ENCODE results near the gene MDM1.

The MDM1 gene

GRCh38 chr12:68286396-68286795 is 45.8 kb downstream of the MDM1 start (continued):
- TF ChIP-seq PATZ1 (CRISPR knock-in tag; IDR thresholded peaks at IDR 0.05; ENCODE audit: borderline replicate concordance) (no peak), TSHZ2 (CRISPR knock-in tag; IDR thresholded peaks at IDR 0.05) (no peak), ESRRG (CRISPR knock-in tag; IDR thresholded peaks at IDR 0.05) (no peak), RARB (CRISPR knock-in tag; IDR thresholded peaks at IDR 0.05) (no peak), CREB5 (CRISPR knock-in tag; IDR thresholded peaks at IDR 0.05; ENCODE audit: low read depth) (no peak)

GRCh38 chr12:68285541-68285940 is 46.6 kb downstream of the MDM1 start:
- TF ChIP-seq ZC3H10 (CRISPR knock-in tag; IDR thresholded peaks at IDR 0.05) (no peak), GLIS3 (CRISPR knock-in tag; IDR thresholded peaks at IDR 0.05) (no peak), RARB (CRISPR knock-in tag; IDR thresholded peaks at IDR 0.05) (no peak), TSHZ2 (CRISPR knock-in tag; IDR thresholded peaks at IDR 0.05) (no peak), ZFP3 (CRISPR knock-in tag; IDR thresholded peaks at IDR 0.05) (no peak), TOX (CRISPR knock-in tag; IDR thresholded peaks at IDR 0.05; ENCODE audit: borderline replicate concordance) (no peak), BACH2 (CRISPR knock-in tag; IDR thresholded peaks at IDR 0.05; ENCODE audit: borderline replicate concordance) (no peak), TCF4 (CRISPR knock-in tag; IDR thresholded peaks at IDR 0.05; ENCODE audit: borderline replicate concordance) (no peak), SNAI2 (CRISPR knock-in tag; IDR thresholded peaks at IDR 0.05) (no peak), CSRNP3 (CRISPR knock-in tag; IDR thresholded peaks at IDR 0.05) (no peak), POU6F1 (CRISPR knock-in tag; IDR thresholded peaks at IDR 0.05; ENCODE audit: borderline replicate concordance, low read depth) (no peak), PATZ1 (CRISPR knock-in tag; IDR thresholded peaks at IDR 0.05; ENCODE audit: borderline replicate concordance) (no peak)
- no peak for ATAC-seq

Data from SK-N-SH treated with all-trans-retinoic acid at 6 μM for 48 hours (cell line).